ENCODE data around the gene CCDC152.
"Not testable (repeated sequence)": the region's sequence is repeated elsewhere in the genome, so short reads cannot be mapped to it uniquely, and the experiment has no call there.

CCDC152 gene

DNA sequence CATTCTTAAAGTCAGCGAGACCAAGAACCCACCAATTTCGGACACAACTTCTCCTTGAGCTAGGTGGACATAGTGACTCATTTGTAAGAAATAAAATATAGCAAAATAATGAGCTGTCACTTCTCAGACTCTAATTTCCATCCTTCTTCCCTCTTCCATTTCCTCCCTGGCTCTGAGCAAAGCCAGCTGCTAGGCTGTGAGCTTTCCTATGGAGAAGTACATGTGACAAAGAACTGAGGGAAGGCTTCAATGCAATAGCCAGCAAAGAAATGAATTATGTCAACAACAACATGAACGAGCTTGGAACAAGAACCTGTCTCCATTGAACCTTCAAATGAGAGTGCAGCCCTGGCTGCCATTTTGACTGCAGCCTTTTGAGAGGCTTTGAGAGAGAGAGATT, 81.0 kb downstream of the CCDC152 start:
- Mint-ChIP-seq H3K27me3 (ENCODE audit: low read depth) (peaks cover 5% of the 10 kb centered on the region), H3K4me1 (ENCODE audit: low read depth) (no peaks in the 10 kb centered on the region), H3K27ac (no peak overlapping the region), H3K9me3 (no peaks in the 10 kb centered on the region), H3K36me3 (ENCODE audit: low read depth) (no peaks in the 10 kb centered on the region), H3K4me3 (no peak overlapping the region)
- DNase-seq (ENCODE audit: low spot score), result no peak

DNA sequence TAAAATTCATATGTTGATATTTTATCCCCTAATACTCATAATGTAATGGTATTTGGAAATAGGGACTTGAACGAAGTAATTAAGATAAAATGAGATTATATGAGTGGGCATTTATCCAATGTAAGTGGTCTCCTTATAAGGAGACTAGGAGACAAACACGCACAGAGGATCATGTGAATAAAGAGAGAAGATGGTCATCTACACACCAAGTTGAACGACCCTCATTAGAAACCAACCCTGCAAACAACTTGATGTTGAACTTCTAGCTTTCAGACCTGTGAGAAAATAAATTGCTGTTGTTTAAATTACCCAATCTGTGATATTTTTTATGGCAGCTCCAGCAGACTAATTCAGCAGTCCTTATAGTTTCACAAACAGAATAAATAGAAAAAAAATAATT, 82.6 kb downstream of the CCDC152 start:
- Mint-ChIP-seq H3K9me3 (no peaks in the 10 kb centered on the region), H3K4me1 (ENCODE audit: low read depth) (no peaks in the 10 kb centered on the region), H3K4me3 (no peak overlapping the region), H3K27ac (no peak overlapping the region), H3K27me3 (ENCODE audit: low read depth) (peaks cover 5% of the 10 kb centered on the region), H3K36me3 (ENCODE audit: low read depth) (no peaks in the 10 kb centered on the region)
- DNase-seq (ENCODE audit: low spot score), result no peak

- no peak for DNase-seq (ENCODE audit: low spot score)
Measured at GRCh38 chr5:42840269-42840668, 83.7 kb downstream of the CCDC152 start.

DNA sequence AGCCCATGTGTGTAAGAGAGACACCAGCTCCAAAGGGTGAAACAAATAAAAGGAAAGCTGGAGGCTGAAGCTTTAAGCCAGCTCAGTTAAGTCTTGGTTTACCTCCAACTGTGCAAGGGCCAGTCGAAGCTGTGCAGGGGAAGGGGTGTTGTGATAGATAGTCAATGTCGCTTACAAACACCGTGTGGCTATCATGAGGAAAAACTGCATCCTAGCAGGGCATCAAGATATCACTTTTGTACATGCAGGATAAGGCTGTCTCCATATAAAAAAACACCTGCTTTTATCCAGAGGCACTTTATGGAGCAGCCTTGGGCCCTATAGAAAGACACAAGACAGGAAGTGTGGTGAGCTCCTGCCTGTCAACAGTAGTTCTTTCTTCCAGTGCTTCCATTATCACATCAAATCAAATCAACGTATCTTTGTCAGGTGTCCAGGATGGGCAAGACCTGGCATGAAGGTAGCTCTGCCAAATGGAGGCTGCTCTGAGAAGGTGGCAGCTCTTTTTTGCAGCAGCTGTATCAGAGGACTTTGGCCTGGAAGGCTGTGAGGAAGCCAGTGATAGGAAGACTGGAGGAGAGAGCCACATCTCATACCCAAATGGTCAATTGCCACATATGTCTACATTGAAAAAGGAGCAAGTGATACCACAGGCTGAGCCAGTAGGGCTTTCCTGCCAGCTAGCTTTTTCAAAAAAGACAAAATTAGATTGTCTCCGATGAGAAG, 84.4 kb downstream of the CCDC152 start:
- DNase-seq (ENCODE audit: low spot score), result no peak
- Mint-ChIP-seq H3K9me3 (no peaks in the 10 kb centered on the region), H3K4me1 (ENCODE audit: low read depth) (no peaks in the 10 kb centered on the region), H3K4me3 (no peak overlapping the region), H3K27me3 (ENCODE audit: low read depth) (peaks cover 5% of the 10 kb centered on the region), H3K36me3 (ENCODE audit: low read depth) (no peaks in the 10 kb centered on the region), H3K27ac (no peak overlapping the region)

More at GRCh38 chr5:42840269-42840668, 83.7 kb downstream of the CCDC152 start:
- Mint-ChIP-seq H3K36me3 (ENCODE audit: low read depth) (no peaks in the 10 kb centered on the region), H3K4me3 (no peak overlapping the region), H3K9me3 (no peaks in the 10 kb centered on the region), H3K4me1 (ENCODE audit: low read depth) (no peaks in the 10 kb centered on the region), H3K27ac (no peak overlapping the region), H3K27me3 (ENCODE audit: low read depth) (peaks cover 5% of the 10 kb centered on the region)

- no peak overlapping the region for H3K27ac Mint-ChIP-seq
Measured at GRCh38 chr5:42842921-42843641, 86.5 kb downstream of the CCDC152 start.

GRCh38 chr5:42843675-42844292, 87.2 kb downstream of the CCDC152 start:
- no peak overlapping the region for H3K4me3 Mint-ChIP-seq
- DNase-seq (ENCODE audit: low spot score), result no peak
- no peak overlapping the region for H3K27ac Mint-ChIP-seq
- peaks cover 5% of the 10 kb centered on the region for H3K27me3 Mint-ChIP-seq (ENCODE audit: low read depth)
- H3K36me3 Mint-ChIP-seq (ENCODE audit: low read depth), result no peaks in the 10 kb centered on the region
- no peaks in the 10 kb centered on the region for H3K4me1 Mint-ChIP-seq (ENCODE audit: low read depth)
- H3K9me3 Mint-ChIP-seq, result no peaks in the 10 kb centered on the region

More at GRCh38 chr5:42842921-42843641, 86.5 kb downstream of the CCDC152 start:
- Mint-ChIP-seq H3K4me1 (ENCODE audit: low read depth) (no peaks in the 10 kb centered on the region), H3K4me3 (no peak overlapping the region), H3K36me3 (ENCODE audit: low read depth) (no peaks in the 10 kb centered on the region), H3K27me3 (ENCODE audit: low read depth) (peaks cover 5% of the 10 kb centered on the region), H3K9me3 (no peaks in the 10 kb centered on the region)
- no peak for DNase-seq (ENCODE audit: low spot score)

GRCh38 chr5:42844408-42844807, 87.8 kb downstream of the CCDC152 start:
- not testable (repeated sequence) for DNase-seq (ENCODE audit: low spot score); H3K9me3 Mint-ChIP-seq; H3K4me3 Mint-ChIP-seq; H3K4me1 Mint-ChIP-seq (ENCODE audit: low read depth); H3K36me3 Mint-ChIP-seq (ENCODE audit: low read depth); H3K27me3 Mint-ChIP-seq (ENCODE audit: low read depth); H3K27ac Mint-ChIP-seq

DNA sequence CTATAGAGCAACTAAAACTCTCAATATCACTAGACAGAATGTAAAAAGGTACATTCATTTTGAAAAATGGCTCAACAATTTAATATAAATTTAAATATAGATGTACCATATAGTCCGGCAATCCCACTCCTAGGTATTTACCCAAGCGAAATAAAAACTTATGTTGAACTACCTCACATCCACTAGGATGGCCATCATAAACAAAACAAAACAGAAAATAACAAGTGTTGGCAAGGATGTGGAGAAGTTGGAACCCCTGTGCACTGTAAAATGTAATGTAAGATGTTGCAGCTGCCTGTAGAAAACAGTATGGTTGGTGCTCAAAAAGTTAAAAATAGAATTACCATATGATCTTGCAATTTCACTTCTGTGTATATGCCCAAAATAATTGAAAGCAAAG, 91.9 kb downstream of the CCDC152 start:
- Mint-ChIP-seq H3K4me3 (no peak overlapping the region), H3K27me3 (ENCODE audit: low read depth) (no peaks in the 10 kb centered on the region)

GRCh38 chr5:42851481-42851880, 94.9 kb downstream of the CCDC152 start:
- Mint-ChIP-seq H3K9me3 (no peaks in the 10 kb centered on the region), H3K36me3 (ENCODE audit: low read depth) (no peaks in the 10 kb centered on the region), H3K27me3 (ENCODE audit: low read depth) (no peaks in the 10 kb centered on the region), H3K27ac (no peak overlapping the region), H3K4me1 (ENCODE audit: low read depth) (peaks cover 2% of the 10 kb centered on the region), H3K4me3 (no peak overlapping the region)
- DNase-seq (ENCODE audit: low spot score), result no peak

More for the DNA sequence above, 91.9 kb downstream of the CCDC152 start:
- Mint-ChIP-seq H3K4me1 (ENCODE audit: low read depth) (no peaks in the 10 kb centered on the region), H3K27ac (no peak overlapping the region), H3K9me3 (no peaks in the 10 kb centered on the region), H3K36me3 (ENCODE audit: low read depth) (no peaks in the 10 kb centered on the region)
- no peak for DNase-seq (ENCODE audit: low spot score)
